Kidney (tissue), 22 donors: ENCODE results near the gene PRR20A. TPM values are rescaled to one million over a fixed set of nuclear protein-coding genes. Genes with fewer than 3 reads are reported as not detected.
"Not testable (repeated sequence)": the region's sequence is repeated elsewhere in the genome, so short reads cannot be mapped to it uniquely, and the experiment has no call there.

Experiments used
- DNase-seq, 5 donors: peaks; one replicate each; pipeline ENCODE4 v3.0.0-alpha.2; 2013 to 2020
- FAIRE-seq: peaks from 2 replicates; lab custom pipeline; 2012; peaks lifted over from hg19 to GRCh38; lab: Jason Lieb, UNC
- H3K27ac ChIP-seq, 2 donors: one replicate each; pipeline ENCODE4 v1.7.0; 2013; ENCODE audit warnings: low read depth in 2 of 2, low read length in 2 of 2, inconsistent platforms in 1 of 2
- H3K27me3 ChIP-seq: one replicate; pipeline ENCODE4 v1.7.1; 2013; ENCODE audit warnings: low read length, inconsistent platforms; ENCODE audit not compliant: control insufficient read depth, insufficient read depth
- H3K36me3 ChIP-seq, 3 donors: one replicate each; pipeline versions ENCODE4 v1.7.0 to v1.7.1; 2013; ENCODE audit warnings: low read length in 3 of 3, control low read depth in 1 of 3, inconsistent platforms in 1 of 3; ENCODE audit not compliant: insufficient read depth in 3 of 3, control insufficient read depth in 2 of 3
- H3K4me1 ChIP-seq, 3 donors: one replicate each; pipeline versions ENCODE4 v1.7.0 to v1.7.1; 2013; ENCODE audit warnings: low read length in 3 of 3, inconsistent platforms in 1 of 3, low read depth in 1 of 3; ENCODE audit not compliant: control insufficient read depth in 2 of 3, insufficient read depth in 2 of 3
- H3K4me3 ChIP-seq, 3 donors: one replicate each; pipeline versions ENCODE4 v1.7.0 to v1.8.1; 2013; ENCODE audit warnings: low read length in 3 of 3, control low read depth in 1 of 3, inconsistent platforms in 1 of 3
- H3K9ac ChIP-seq, 3 donors: one replicate each; pipeline versions ENCODE4 v1.7.0 to v1.7.1; 2013; ENCODE audit warnings: low read length in 3 of 3, control low read depth in 1 of 3, inconsistent platforms in 1 of 3
- H3K9me3 ChIP-seq, 3 donors: one replicate each; pipeline versions ENCODE4 v1.7.0 to v1.7.1; 2013; ENCODE audit warnings: low read length in 3 of 3, control low read depth in 1 of 3, inconsistent platforms in 1 of 3; ENCODE audit not compliant: control insufficient read depth in 2 of 3, insufficient read depth in 1 of 3
- CTCF ChIP-seq: IDR thresholded peaks from 3 replicates; pipeline ENCODE4 v1.5.1; 2012; ENCODE audit warnings: mild to moderate bottlenecking, moderate library complexity, borderline replicate concordance; ENCODE audit not compliant: insufficient read depth; ENCODE audit errors: extremely low read depth
- intact Hi-C: fragments of 100-400 bp; cut with DNase I; formaldehyde crosslinking; loops from one replicate; pipeline ENCODE4 v1.11.1; 2022
- long read RNA-seq, 10 donors: library from polyadenylated mRNA in 1 of 10; unstranded in 1 of 10; transcript quantifications; one replicate each; pipeline ENCODE4 v2.0.0 and lab custom pipeline, GENCODE V29; 2021 to 2026
- polyA plus RNA-seq: library from polyadenylated mRNA; stranded (reverse); fragments of 350-450 nt; fragmentation: Illumina TruSeq; extraction: RNeasy Lipid Tissue Mini Kit (QIAGEN cat#74804); gene quantifications from one replicate; pipeline ENCODE4 v1.2.3, GENCODE V29; 2014; ENCODE audit warnings: low read depth, low replicate concordance; ENCODE audit not compliant: insufficient read depth
- total RNA-seq: library from RNA; stranded (reverse); fragmentation: NEBNext Ultra II Directional; extraction: Animal tissue kit (Norgen Biotek cat#: 25700); gene quantifications from one replicate; pipeline ENCODE4 v1.2.1, GENCODE V29; 2021
- donor health status: control.
- donor health status: control.
- donor health status: control.
- donor health status: control.
- donor health status: control.
- donor health status: DM: yes; HTN: yes; CAD: no.
- donor health status: Normal renal cell carcinoma (clear cell type).

PRR20A gene
- total RNA-seq (not detected), polyA plus RNA-seq (not detected)
- long read RNA-seq, donor 1, result 0 reads
- long read RNA-seq, donor 2, result 0 reads
- long read RNA-seq, donor 3, result 0 reads
- long read RNA-seq, donor 4, result 0 reads
- long read RNA-seq, donor 5, result 0 reads
- long read RNA-seq, donor 6, result 0 reads
- long read RNA-seq, donor 7, result 0 reads
- long read RNA-seq, donor 8, result 0 reads
- long read RNA-seq, donor 9, result 0 reads
- long read RNA-seq, donor 10, result 0 reads

GRCh38 chr13:57140235-57140968, at the start of gene PRR20A:
Gene PRR20A, plus strand, starts transcription at chr13:57140918. Its CDS starts 387 bp downstream, at chr13:57141305.
- FAIRE-seq, H3K36me3 ChIP-seq, intact Hi-C loops: not testable (repeated sequence)

GRCh38 chr13:57114945-57115344, 25.8 kb upstream of the PRR20A start:
- H3K4me1 ChIP-seq, result no peaks in the 10 kb centered on the region
- FAIRE-seq, result no peak
- intact Hi-C loops, result no loop called here

More at GRCh38 chr13:57140235-57140968, at the start of gene PRR20A:
- not testable (repeated sequence) for H3K27ac ChIP-seq, H3K9ac ChIP-seq, H3K9me3 ChIP-seq, H3K4me3 ChIP-seq, H3K27me3 ChIP-seq, H3K4me1 ChIP-seq, DNase-seq

GRCh38 chr13:57123681-57124080, 17.0 kb upstream of the PRR20A start:
- TF ChIP-seq CTCF, result no peak
- DNase-seq (peak in 1 of 5 donors; percentile 4), FAIRE-seq (no peak)
- Histone ChIP-seq H3K4me3 (no peak overlapping the region), H3K27ac (no peak overlapping the region), H3K27me3 (no peaks in the 10 kb centered on the region), H3K9ac (no peak overlapping the region), H3K36me3 (no peaks in the 10 kb centered on the region), H3K4me1 (no peaks in the 10 kb centered on the region), H3K9me3 (peaks cover 0 to 5% (median 0%) of the 10 kb centered on the region in 3 donors)
- intact Hi-C loops, result no loop called here

More at GRCh38 chr13:57114945-57115344, 25.8 kb upstream of the PRR20A start:
- no peak for DNase-seq
- Histone ChIP-seq H3K27ac (no peak overlapping the region), H3K9me3 (peaks cover 0 to 5% (median 0%) of the 10 kb centered on the region in 3 donors), H3K36me3 (no peaks in the 10 kb centered on the region), H3K9ac (no peak overlapping the region), H3K4me3 (no peak overlapping the region), H3K27me3 (no peaks in the 10 kb centered on the region)
- TF ChIP-seq CTCF, result no peak

- FAIRE-seq, result no peak
- H3K27ac ChIP-seq, result no peak overlapping the region
- DNase-seq, result no peak
- TF ChIP-seq CTCF, result no peak
- H3K9ac ChIP-seq, result no peak overlapping the region
- H3K36me3 ChIP-seq, result no peaks in the 10 kb centered on the region
- H3K4me3 ChIP-seq, result no peak overlapping the region
- no peaks in the 10 kb centered on the region for H3K27me3 ChIP-seq
- H3K4me1 ChIP-seq, result no peaks in the 10 kb centered on the region
- no peaks in the 10 kb centered on the region for H3K9me3 ChIP-seq
- intact Hi-C loops, result no loop called here
Measured at GRCh38 chr13:57128909-57129308, 11.8 kb upstream of the PRR20A start.
